Measurements from ENCODE around the gene CD93.

Gene CD93

DNA sequence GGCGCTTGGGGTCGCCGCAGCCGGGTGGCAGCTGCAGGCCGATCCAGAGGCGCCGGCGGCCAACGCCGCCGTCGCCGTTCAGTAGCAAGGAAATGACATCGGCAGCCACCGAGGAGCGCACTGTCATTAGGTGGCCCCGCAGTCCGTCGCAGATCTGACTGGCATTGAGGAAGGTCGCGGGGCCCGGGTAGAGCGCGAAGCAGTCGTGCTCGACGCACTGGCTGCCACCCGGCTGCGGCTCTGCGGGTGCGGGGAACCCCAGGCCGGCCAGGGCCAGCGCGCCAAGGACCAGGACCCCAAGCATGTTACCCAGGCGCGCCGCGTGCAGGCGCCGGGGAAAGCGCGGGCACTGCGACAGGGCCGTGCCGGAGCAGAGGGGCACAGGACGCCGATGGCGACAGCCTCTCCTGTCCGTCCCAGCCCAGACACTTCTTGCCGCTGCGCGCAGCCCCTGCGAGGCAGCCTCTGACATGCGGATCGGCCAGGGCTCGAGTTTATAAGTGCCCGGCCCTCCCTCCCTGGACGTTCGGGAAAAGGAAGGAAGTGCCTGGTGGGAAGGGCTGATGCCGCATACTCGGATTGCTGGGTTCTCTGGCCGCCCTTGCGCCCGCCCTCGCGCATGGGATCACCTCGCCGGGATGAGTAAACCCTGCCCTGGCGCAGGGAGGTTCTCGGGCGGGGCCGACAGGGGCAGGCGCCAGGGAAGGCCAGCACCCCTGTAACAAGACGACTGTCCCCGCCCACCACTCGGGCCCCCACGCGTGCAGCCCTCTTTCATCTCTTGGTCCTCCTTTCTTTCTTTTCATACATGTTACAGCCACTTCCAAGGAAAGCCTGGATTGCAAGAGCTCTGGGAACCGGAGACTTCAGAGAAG lies 36.7 kb downstream of the CD93 start, which contains the start of gene THBD:
TSS of gene THBD (minus strand) at position 472 of the 875 bp plus-strand sequence. CDS start at position 304, 168 bp downstream.
- peak; percentile 15 for ATAC-seq
- TF ChIP-seq ISL1 (CRISPR knock-in tag; IDR thresholded peaks at IDR 0.05) (no peak), BACH2 (CRISPR knock-in tag; IDR thresholded peaks at IDR 0.05; ENCODE audit: borderline replicate concordance) (no peak), GLIS3 (CRISPR knock-in tag; IDR thresholded peaks at IDR 0.05) (no peak), CSDC2 (CRISPR knock-in tag; IDR thresholded peaks at IDR 0.05) (no peak), RARB (CRISPR knock-in tag; IDR thresholded peaks at IDR 0.05) (no peak), PPARA (CRISPR knock-in tag; IDR thresholded peaks at IDR 0.05; ENCODE audit: borderline replicate concordance) (no peak), TOX (CRISPR knock-in tag; IDR thresholded peaks at IDR 0.05; ENCODE audit: borderline replicate concordance) (no peak)
- TF ChIP-seq, protein P1, sequence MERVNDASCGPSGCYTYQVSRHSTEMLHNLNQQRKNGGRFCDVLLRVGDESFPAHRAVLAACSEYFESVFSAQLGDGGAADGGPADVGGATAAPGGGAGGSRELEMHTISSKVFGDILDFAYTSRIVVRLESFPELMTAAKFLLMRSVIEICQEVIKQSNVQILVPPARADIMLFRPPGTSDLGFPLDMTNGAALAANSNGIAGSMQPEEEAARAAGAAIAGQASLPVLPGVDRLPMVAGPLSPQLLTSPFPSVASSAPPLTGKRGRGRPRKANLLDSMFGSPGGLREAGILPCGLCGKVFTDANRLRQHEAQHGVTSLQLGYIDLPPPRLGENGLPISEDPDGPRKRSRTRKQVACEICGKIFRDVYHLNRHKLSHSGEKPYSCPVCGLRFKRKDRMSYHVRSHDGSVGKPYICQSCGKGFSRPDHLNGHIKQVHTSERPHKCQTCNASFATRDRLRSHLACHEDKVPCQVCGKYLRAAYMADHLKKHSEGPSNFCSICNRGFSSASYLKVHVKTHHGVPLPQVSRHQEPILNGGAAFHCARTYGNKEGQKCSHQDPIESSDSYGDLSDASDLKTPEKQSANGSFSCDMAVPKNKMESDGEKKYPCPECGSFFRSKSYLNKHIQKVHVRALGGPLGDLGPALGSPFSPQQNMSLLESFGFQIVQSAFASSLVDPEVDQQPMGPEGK (CRISPR knock-in tag; IDR thresholded peaks at IDR 0.05; ENCODE audit: borderline replicate concordance) = no peak
- TF ChIP-seq, protein P2, sequence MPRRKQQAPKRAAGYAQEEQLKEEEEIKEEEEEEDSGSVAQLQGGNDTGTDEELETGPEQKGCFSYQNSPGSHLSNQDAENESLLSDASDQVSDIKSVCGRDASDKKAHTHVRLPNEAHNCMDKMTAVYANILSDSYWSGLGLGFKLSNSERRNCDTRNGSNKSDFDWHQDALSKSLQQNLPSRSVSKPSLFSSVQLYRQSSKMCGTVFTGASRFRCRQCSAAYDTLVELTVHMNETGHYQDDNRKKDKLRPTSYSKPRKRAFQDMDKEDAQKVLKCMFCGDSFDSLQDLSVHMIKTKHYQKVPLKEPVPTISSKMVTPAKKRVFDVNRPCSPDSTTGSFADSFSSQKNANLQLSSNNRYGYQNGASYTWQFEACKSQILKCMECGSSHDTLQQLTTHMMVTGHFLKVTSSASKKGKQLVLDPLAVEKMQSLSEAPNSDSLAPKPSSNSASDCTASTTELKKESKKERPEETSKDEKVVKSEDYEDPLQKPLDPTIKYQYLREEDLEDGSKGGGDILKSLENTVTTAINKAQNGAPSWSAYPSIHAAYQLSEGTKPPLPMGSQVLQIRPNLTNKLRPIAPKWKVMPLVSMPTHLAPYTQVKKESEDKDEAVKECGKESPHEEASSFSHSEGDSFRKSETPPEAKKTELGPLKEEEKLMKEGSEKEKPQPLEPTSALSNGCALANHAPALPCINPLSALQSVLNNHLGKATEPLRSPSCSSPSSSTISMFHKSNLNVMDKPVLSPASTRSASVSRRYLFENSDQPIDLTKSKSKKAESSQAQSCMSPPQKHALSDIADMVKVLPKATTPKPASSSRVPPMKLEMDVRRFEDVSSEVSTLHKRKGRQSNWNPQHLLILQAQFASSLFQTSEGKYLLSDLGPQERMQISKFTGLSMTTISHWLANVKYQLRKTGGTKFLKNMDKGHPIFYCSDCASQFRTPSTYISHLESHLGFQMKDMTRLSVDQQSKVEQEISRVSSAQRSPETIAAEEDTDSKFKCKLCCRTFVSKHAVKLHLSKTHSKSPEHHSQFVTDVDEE (CRISPR knock-in tag; IDR thresholded peaks at IDR 0.05) = no peak
- TF ChIP-seq, protein P3, sequence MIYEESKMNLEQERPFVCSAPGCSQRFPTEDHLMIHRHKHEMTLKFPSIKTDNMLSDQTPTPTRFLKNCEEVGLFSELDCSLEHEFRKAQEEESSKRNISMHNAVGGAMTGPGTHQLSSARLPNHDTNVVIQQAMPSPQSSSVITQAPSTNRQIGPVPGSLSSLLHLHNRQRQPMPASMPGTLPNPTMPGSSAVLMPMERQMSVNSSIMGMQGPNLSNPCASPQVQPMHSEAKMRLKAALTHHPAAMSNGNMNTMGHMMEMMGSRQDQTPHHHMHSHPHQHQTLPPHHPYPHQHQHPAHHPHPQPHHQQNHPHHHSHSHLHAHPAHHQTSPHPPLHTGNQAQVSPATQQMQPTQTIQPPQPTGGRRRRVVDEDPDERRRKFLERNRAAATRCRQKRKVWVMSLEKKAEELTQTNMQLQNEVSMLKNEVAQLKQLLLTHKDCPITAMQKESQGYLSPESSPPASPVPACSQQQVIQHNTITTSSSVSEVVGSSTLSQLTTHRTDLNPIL (CRISPR knock-in tag; IDR thresholded peaks at IDR 0.05; ENCODE audit: low read depth) = no peak
- TF ChIP-seq, protein P4, sequence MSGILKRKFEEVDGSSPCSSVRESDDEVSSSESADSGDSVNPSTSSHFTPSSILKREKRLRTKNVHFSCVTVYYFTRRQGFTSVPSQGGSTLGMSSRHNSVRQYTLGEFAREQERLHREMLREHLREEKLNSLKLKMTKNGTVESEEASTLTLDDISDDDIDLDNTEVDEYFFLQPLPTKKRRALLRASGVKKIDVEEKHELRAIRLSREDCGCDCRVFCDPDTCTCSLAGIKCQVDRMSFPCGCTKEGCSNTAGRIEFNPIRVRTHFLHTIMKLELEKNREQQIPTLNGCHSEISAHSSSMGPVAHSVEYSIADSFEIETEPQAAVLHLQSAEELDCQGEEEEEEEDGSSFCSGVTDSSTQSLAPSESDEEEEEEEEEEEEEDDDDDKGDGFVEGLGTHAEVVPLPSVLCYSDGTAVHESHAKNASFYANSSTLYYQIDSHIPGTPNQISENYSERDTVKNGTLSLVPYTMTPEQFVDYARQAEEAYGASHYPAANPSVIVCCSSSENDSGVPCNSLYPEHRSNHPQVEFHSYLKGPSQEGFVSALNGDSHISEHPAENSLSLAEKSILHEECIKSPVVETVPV (CRISPR knock-in tag; IDR thresholded peaks at IDR 0.05) = no peak

DNA sequence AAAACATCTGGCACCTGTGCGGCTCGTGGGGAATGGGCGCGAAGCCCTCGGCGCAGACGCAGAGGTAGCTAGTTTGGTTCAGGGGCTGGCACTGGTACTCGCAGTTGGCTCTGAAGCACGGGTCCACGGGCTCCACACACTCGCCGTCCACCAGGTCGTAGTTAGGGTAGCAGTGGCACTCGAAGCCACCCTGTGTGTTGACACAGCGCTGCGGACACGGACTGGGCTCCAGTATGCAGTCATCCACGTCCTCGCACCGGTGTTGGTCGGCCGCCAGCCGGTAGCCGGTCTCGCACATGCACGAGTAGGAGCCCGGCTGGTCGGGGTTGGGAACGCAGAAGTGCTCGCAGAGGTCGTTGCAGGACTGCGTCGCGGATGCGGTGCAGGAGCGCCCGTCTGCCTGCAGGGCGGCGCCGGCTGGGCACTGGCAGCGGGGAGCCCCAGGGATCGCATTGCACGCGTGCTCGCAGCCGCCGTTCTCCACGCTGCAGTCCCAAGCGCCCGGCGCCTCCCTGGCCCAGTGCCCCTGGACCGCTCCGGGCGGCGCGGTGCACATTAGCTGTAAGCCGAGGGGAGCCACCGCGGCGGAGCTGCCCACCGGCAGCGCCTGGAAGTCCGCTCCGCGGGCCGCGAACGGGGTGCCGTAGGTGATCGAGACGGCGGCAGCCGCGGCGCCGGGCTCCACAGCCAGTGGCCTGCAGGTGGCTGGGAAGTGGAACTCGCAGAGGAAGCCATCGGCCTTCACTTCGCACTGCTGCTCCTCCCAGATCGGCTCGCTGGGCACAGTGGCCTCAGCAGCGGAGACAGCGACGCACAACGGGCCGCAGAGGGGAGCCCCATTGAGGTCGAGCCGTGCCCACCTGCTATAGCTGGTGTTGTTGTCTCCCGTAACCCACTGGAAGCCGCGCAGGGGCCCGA lies 37.6 kb downstream of the CD93 start:
- peak; percentile 28 for ATAC-seq
- no peak for TF ChIP-seq SNAI2 (CRISPR knock-in tag; IDR thresholded peaks at IDR 0.05)
- no peak for TF ChIP-seq ZNF8 (CRISPR knock-in tag; IDR thresholded peaks at IDR 0.05)
- TF ChIP-seq ZC3H10 (CRISPR knock-in tag; IDR thresholded peaks at IDR 0.05) = no peak
- TF ChIP-seq CSDC2 (CRISPR knock-in tag; IDR thresholded peaks at IDR 0.05) = no peak
- TF ChIP-seq OSR1 (CRISPR knock-in tag; IDR thresholded peaks at IDR 0.05) = no peak
- TF ChIP-seq, protein P4 (CRISPR knock-in tag; IDR thresholded peaks at IDR 0.05) = no peak
- TF ChIP-seq, protein P5, sequence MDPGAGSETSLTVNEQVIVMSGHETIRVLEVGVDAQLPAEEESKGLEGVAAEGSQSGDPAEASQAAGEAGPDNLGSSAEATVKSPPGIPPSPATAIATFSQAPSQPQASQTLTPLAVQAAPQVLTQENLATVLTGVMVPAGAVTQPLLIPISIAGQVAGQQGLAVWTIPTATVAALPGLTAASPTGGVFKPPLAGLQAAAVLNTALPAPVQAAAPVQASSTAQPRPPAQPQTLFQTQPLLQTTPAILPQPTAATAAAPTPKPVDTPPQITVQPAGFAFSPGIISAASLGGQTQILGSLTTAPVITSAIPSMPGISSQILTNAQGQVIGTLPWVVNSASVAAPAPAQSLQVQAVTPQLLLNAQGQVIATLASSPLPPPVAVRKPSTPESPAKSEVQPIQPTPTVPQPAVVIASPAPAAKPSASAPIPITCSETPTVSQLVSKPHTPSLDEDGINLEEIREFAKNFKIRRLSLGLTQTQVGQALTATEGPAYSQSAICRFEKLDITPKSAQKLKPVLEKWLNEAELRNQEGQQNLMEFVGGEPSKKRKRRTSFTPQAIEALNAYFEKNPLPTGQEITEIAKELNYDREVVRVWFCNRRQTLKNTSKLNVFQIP (CRISPR knock-in tag; IDR thresholded peaks at IDR 0.05; ENCODE audit: borderline replicate concordance, low read depth) = no peak
- no peak for TF ChIP-seq ZNF70 (CRISPR knock-in tag; IDR thresholded peaks at IDR 0.05)
- no peak for TF ChIP-seq GLIS3 (CRISPR knock-in tag; IDR thresholded peaks at IDR 0.05)
- TF ChIP-seq ZFP30 (CRISPR knock-in tag; IDR thresholded peaks at IDR 0.05) = no peak
- no peak for TF ChIP-seq PPARA (CRISPR knock-in tag; IDR thresholded peaks at IDR 0.05; ENCODE audit: borderline replicate concordance)
- TF ChIP-seq, protein P1 (CRISPR knock-in tag; IDR thresholded peaks at IDR 0.05; ENCODE audit: borderline replicate concordance) = no peak
- TF ChIP-seq RARB (CRISPR knock-in tag; IDR thresholded peaks at IDR 0.05) = no peak
- no peak for TF ChIP-seq ESRRG (CRISPR knock-in tag; IDR thresholded peaks at IDR 0.05)
- TF ChIP-seq, protein P3 (CRISPR knock-in tag; IDR thresholded peaks at IDR 0.05; ENCODE audit: low read depth) = no peak
- no peak for TF ChIP-seq ARNTL (CRISPR knock-in tag; IDR thresholded peaks at IDR 0.05; ENCODE audit: borderline replicate concordance, low read depth)
- TF ChIP-seq ISL1 (CRISPR knock-in tag; IDR thresholded peaks at IDR 0.05) = no peak
- no peak for TF ChIP-seq ZNF565 (CRISPR knock-in tag; conservative IDR thresholded peaks at IDR 0.05; ENCODE audit: low read depth)
- TF ChIP-seq TOX (CRISPR knock-in tag; IDR thresholded peaks at IDR 0.05; ENCODE audit: borderline replicate concordance) = no peak
